ENCODE data around the gene NCOR2.

The NCOR2 gene

GRCh38 chr12:124561231-124561630 lies 6.2 kb downstream of the NCOR2 start:
- no peak overlapping the region for H3K27ac ChIP-seq (ENCODE audit: low read depth, low read length)
- no peaks in the 10 kb centered on the region for H3K36me3 ChIP-seq (ENCODE audit: control insufficient read depth in 5 of 5, insufficient read depth in 5 of 5, low read length in 5 of 5)
- H3K4me3 ChIP-seq (ENCODE audit: low read depth in 1 of 5, low read length in 5 of 5): no peak overlapping the region
- no peaks in the 10 kb centered on the region for H3K9me3 ChIP-seq (ENCODE audit: control insufficient read depth in 5 of 5, low read length in 5 of 5)
- no peak overlapping the region for H3K9ac ChIP-seq (ENCODE audit: low read length in 5 of 5)
- H3K4me1 ChIP-seq (ENCODE audit: control insufficient read depth in 5 of 5, insufficient read depth in 5 of 5, low read length in 5 of 5): peaks cover 0 to 60% (median 49%) of the 10 kb centered on the region in 5 donors
- no peaks in the 10 kb centered on the region for H3K27me3 ChIP-seq (ENCODE audit: control insufficient read depth in 5 of 5, insufficient read depth in 4 of 5, low read length in 5 of 5)

DNA sequence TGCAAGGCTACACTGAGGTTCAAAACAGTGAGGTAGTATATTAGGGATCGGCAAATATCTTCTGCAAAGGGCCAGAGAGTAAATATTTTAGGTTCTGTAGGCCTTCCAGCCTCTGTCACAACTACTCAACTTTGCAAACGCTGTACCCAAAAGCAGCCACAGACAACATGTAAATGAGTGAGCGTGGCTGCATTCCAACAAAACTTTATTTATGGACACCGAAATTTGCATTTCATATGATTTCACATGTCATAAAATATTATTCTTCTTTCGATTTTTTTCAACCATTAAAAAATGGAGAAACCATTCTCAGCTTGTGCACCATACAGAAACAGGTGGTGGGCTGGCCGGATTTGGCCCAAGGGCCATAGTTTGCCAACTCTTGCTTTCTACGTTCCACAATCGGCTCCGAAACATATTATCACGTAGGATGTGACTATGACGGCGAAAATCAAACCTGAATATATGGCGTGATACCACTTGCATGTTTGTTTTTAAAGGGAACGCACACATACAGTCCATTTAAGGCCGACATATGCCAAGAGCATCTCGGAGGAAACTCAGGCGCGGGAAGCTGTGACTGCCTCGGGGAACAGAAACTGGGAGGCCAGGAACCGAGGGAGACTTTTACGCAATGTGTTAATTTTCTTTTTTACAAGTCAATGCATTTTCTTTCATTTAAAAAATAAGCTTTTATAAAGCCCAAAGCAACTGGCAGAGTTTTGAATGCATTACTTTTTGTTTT lies 7.1 kb downstream of the NCOR2 start:
- Histone ChIP-seq H3K4me1 (ENCODE audit: control insufficient read depth in 5 of 5, insufficient read depth in 5 of 5, low read length in 5 of 5) (peaks cover 3 to 60% (median 49%) of the 10 kb centered on the region in 5 donors), H3K9ac (ENCODE audit: low read length in 5 of 5) (no peak overlapping the region), H3K9me3 (ENCODE audit: control insufficient read depth in 5 of 5, low read length in 5 of 5) (no peaks in the 10 kb centered on the region), H3K27me3 (ENCODE audit: control insufficient read depth in 5 of 5, insufficient read depth in 4 of 5, low read length in 5 of 5) (no peaks in the 10 kb centered on the region), H3K27ac (ENCODE audit: low read depth, low read length) (no peak overlapping the region), H3K36me3 (ENCODE audit: control insufficient read depth in 5 of 5, insufficient read depth in 5 of 5, low read length in 5 of 5) (no peaks in the 10 kb centered on the region), H3K4me3 (ENCODE audit: low read depth in 1 of 5, low read length in 5 of 5) (no peak overlapping the region)

DNA sequence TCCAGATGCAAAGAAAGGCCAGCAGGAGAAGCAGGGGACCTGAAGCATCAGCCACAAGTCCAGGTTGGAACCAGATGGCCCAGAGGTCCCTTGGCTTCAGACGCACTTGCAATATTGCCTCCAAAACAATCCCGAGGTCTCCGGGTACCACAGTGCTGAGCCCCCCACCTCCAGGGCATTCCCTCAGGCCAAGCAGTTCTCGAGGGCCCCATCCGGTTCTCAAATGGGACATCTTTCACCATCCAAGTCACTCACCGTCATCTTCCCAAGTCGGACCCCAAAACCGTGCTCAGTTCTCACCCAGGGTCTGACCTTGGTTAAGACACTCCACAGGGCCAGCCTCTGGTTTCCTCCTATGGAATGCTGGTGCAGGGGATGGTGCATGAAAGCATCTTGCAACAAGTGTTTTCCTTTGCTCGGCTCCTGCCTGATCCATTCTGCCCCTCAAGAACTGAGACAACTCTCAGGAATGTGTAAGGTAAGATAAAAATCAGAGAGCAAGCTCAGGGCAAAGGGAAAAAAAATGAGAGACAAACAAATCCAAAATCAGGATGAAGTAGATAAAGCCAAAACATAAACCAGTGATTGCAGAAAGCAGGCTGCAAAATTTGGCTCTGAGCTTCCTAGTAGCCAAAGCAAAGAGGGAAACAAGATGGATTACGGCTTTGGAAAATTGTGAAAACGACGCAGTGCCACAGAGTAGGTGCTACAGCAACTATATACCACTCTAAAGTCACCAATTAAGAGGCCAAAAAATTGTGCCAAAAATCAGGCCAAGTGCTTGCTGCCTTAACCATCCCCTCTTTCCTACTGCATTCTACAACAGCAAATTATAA lies 8.0 kb downstream of the NCOR2 start:
- peaks cover 8 to 61% (median 53%) of the 10 kb centered on the region in 5 donors for H3K4me1 ChIP-seq (ENCODE audit: control insufficient read depth in 5 of 5, insufficient read depth in 5 of 5, low read length in 5 of 5)

GRCh38 chr12:124558313-124558712 lies 9.1 kb downstream of the NCOR2 start:
- Histone ChIP-seq H3K27ac (ENCODE audit: low read depth, low read length) (no peak overlapping the region), H3K36me3 (ENCODE audit: control insufficient read depth in 5 of 5, insufficient read depth in 5 of 5, low read length in 5 of 5) (no peaks in the 10 kb centered on the region), H3K9me3 (ENCODE audit: control insufficient read depth in 5 of 5, low read length in 5 of 5) (no peaks in the 10 kb centered on the region), H3K27me3 (ENCODE audit: control insufficient read depth in 5 of 5, insufficient read depth in 4 of 5, low read length in 5 of 5) (no peaks in the 10 kb centered on the region), H3K9ac (ENCODE audit: low read length in 5 of 5) (no peak overlapping the region), H3K4me3 (ENCODE audit: low read depth in 1 of 5, low read length in 5 of 5) (no peak overlapping the region), H3K4me1 (ENCODE audit: control insufficient read depth in 5 of 5, insufficient read depth in 5 of 5, low read length in 5 of 5) (peaks cover 8 to 64% (median 57%) of the 10 kb centered on the region in 5 donors)

More for the DNA sequence above, 8.0 kb downstream of the NCOR2 start:
- no peak overlapping the region for H3K9ac ChIP-seq (ENCODE audit: low read length in 5 of 5)
- no peaks in the 10 kb centered on the region for H3K27me3 ChIP-seq (ENCODE audit: control insufficient read depth in 5 of 5, insufficient read depth in 4 of 5, low read length in 5 of 5)
- H3K9me3 ChIP-seq (ENCODE audit: control insufficient read depth in 5 of 5, low read length in 5 of 5): no peaks in the 10 kb centered on the region
- no peak overlapping the region for H3K4me3 ChIP-seq (ENCODE audit: low read depth in 1 of 5, low read length in 5 of 5)
- no peak overlapping the region for H3K27ac ChIP-seq (ENCODE audit: low read depth, low read length)
- no peaks in the 10 kb centered on the region for H3K36me3 ChIP-seq (ENCODE audit: control insufficient read depth in 5 of 5, insufficient read depth in 5 of 5, low read length in 5 of 5)

DNA sequence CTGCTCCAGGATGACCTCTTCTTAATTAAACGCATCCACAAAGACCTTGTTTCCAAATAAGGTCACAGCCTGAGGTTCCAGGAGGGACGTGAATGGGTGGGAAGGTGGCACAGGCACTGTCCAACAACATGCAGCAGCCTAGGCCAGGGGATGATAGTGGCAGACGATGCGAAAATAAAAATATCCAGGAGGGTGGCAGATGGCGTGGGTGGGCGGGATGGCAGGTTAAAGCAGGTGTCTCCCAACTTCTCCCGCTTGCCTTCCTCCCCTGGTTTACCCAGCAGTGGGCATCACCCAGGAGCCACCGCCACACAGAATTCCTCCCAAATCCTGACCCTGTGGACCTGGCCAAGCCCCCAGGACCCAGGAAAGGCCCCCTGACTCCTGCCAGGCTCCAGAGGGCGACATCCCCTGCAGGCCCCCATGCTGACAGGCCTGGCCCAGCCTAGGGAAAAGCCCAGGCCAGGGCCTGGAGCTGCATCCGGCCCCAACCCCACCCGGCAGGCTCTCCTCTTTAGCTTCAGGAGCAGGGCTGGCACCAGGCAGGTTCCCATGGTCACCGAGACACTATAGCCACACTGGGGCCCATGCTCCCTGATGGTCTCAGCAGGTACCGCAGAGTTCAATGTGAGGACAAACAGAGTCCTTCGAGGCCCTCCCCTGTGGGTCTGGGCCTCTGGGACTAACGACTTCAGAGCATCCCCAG lies 9.7 kb downstream of the NCOR2 start:
- H3K27me3 ChIP-seq (ENCODE audit: control insufficient read depth in 5 of 5, insufficient read depth in 4 of 5, low read length in 5 of 5): no peaks in the 10 kb centered on the region
- no peak overlapping the region for H3K27ac ChIP-seq (ENCODE audit: low read depth, low read length)
- peak overlapping the region in 1 of 5 donors; percentile 38 for H3K9ac ChIP-seq (ENCODE audit: low read length in 5 of 5)
- H3K4me3 ChIP-seq (ENCODE audit: low read depth in 1 of 5, low read length in 5 of 5): no peak overlapping the region
- H3K9me3 ChIP-seq (ENCODE audit: control insufficient read depth in 5 of 5, low read length in 5 of 5): no peaks in the 10 kb centered on the region
- H3K4me1 ChIP-seq (ENCODE audit: control insufficient read depth in 5 of 5, insufficient read depth in 5 of 5, low read length in 5 of 5): peaks cover 8 to 64% (median 52%) of the 10 kb centered on the region in 5 donors
- H3K36me3 ChIP-seq (ENCODE audit: control insufficient read depth in 5 of 5, insufficient read depth in 5 of 5, low read length in 5 of 5): no peaks in the 10 kb centered on the region

- Histone ChIP-seq H3K9me3 (ENCODE audit: control insufficient read depth in 5 of 5, low read length in 5 of 5) (no peaks in the 10 kb centered on the region), H3K27ac (ENCODE audit: low read depth, low read length) (no peak overlapping the region), H3K9ac (ENCODE audit: low read length in 5 of 5) (peak overlapping the region in 1 of 5 donors; percentile 38), H3K36me3 (ENCODE audit: control insufficient read depth in 5 of 5, insufficient read depth in 5 of 5, low read length in 5 of 5) (no peaks in the 10 kb centered on the region), H3K27me3 (ENCODE audit: control insufficient read depth in 5 of 5, insufficient read depth in 4 of 5, low read length in 5 of 5) (no peaks in the 10 kb centered on the region), H3K4me1 (ENCODE audit: control insufficient read depth in 5 of 5, insufficient read depth in 5 of 5, low read length in 5 of 5) (peaks cover 8 to 67% (median 56%) of the 10 kb centered on the region in 5 donors), H3K4me3 (ENCODE audit: low read depth in 1 of 5, low read length in 5 of 5) (no peak overlapping the region)
These were observed 10.4 kb downstream of the NCOR2 start for GRCh38 chr12:124556896-124557501.

DNA sequence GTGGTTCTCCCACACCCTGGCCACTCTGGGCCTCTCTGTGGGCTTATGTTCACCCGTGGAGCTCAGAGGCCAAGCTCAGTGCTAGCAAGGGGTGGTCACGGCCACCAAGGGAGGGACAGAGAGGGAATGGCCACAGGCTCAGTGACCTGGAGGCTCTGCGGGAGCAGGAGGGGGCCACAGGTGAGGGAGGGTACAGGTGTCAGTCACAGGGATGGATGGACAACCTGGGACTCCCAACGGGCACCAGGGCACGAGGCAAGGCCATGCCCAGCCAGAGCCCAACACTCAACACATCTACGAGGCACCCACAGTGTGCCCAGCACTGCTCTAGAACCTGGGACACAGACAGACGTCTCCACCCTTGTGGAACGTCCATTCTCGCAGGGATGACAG lies 11.3 kb downstream of the NCOR2 start:
- Histone ChIP-seq H3K9me3 (ENCODE audit: control insufficient read depth in 5 of 5, low read length in 5 of 5) (no peaks in the 10 kb centered on the region), H3K9ac (ENCODE audit: low read length in 5 of 5) (no peak overlapping the region), H3K36me3 (ENCODE audit: control insufficient read depth in 5 of 5, insufficient read depth in 5 of 5, low read length in 5 of 5) (no peaks in the 10 kb centered on the region), H3K27ac (ENCODE audit: low read depth, low read length) (no peak overlapping the region), H3K4me3 (ENCODE audit: low read depth in 1 of 5, low read length in 5 of 5) (no peak overlapping the region), H3K4me1 (ENCODE audit: control insufficient read depth in 5 of 5, insufficient read depth in 5 of 5, low read length in 5 of 5) (peaks cover 11 to 69% (median 59%) of the 10 kb centered on the region in 5 donors), H3K27me3 (ENCODE audit: control insufficient read depth in 5 of 5, insufficient read depth in 4 of 5, low read length in 5 of 5) (no peaks in the 10 kb centered on the region)

GRCh38 chr12:124555168-124556073 lies 12.0 kb downstream of the NCOR2 start:
- Histone ChIP-seq H3K27me3 (ENCODE audit: control insufficient read depth in 5 of 5, insufficient read depth in 4 of 5, low read length in 5 of 5) (no peaks in the 10 kb centered on the region), H3K36me3 (ENCODE audit: control insufficient read depth in 5 of 5, insufficient read depth in 5 of 5, low read length in 5 of 5) (no peaks in the 10 kb centered on the region), H3K27ac (ENCODE audit: low read depth, low read length) (no peak overlapping the region), H3K9ac (ENCODE audit: low read length in 5 of 5) (peak overlapping the region in 1 of 5 donors; percentile 24), H3K4me3 (ENCODE audit: low read depth in 1 of 5, low read length in 5 of 5) (no peak overlapping the region), H3K4me1 (ENCODE audit: control insufficient read depth in 5 of 5, insufficient read depth in 5 of 5, low read length in 5 of 5) (peaks cover 16 to 69% (median 60%) of the 10 kb centered on the region in 5 donors), H3K9me3 (ENCODE audit: control insufficient read depth in 5 of 5, low read length in 5 of 5) (no peaks in the 10 kb centered on the region)

DNA sequence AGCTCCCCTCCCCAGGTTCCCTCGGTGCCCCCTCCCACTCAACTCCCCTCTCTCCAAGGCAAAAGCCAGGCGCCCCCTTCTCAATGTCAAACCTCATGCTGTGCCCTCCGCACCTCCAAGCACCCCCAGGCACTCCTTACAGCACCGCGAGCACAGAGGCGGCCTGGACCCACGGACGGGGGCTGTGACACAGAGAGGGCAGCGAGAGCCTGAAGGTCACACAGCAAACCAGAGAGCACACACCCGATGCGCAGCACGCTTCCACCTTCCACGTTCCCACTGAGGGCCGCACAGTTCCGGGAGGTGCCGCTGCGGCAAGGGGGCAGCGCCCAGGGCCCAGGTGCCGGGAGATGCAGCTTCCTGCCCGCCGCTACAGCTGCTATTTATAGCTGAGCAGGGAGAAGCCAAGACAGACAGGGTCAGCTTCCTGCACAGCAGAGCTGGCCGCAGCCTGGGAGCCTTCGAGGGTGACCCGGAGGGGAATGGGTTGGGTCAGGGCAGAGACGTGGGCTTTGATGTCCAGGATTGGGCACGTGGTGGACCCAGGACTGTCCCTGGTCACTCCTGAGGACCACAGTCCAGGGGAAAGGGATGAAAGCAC lies 12.9 kb downstream of the NCOR2 start:
- H3K27ac ChIP-seq (ENCODE audit: low read depth, low read length): no peak overlapping the region
- H3K9ac ChIP-seq (ENCODE audit: low read length in 5 of 5): peak overlapping the region in 1 of 5 donors; percentile 24
- H3K4me3 ChIP-seq (ENCODE audit: low read depth in 1 of 5, low read length in 5 of 5): peak overlapping the region in 2 of 5 donors; percentile 13 to 23
- peaks cover 20 to 76% (median 67%) of the 10 kb centered on the region in 5 donors for H3K4me1 ChIP-seq (ENCODE audit: control insufficient read depth in 5 of 5, insufficient read depth in 5 of 5, low read length in 5 of 5)
- no peaks in the 10 kb centered on the region for H3K9me3 ChIP-seq (ENCODE audit: control insufficient read depth in 5 of 5, low read length in 5 of 5)
- H3K36me3 ChIP-seq (ENCODE audit: control insufficient read depth in 5 of 5, insufficient read depth in 5 of 5, low read length in 5 of 5): no peaks in the 10 kb centered on the region
- H3K27me3 ChIP-seq (ENCODE audit: control insufficient read depth in 5 of 5, insufficient read depth in 4 of 5, low read length in 5 of 5): no peaks in the 10 kb centered on the region
